ENCODE data around the gene ALX3. TPM values are rescaled to one million over a fixed set of nuclear protein-coding genes. Genes with fewer than 3 reads are reported as not detected.

ALX3 gene
- total and polyA plus RNA-seq, 2 of the 8 experiments (the other 6 are each of a cell fraction or from before 2014, with no cell fraction given), result 0.20 TPM; not detected in 1

DNA sequence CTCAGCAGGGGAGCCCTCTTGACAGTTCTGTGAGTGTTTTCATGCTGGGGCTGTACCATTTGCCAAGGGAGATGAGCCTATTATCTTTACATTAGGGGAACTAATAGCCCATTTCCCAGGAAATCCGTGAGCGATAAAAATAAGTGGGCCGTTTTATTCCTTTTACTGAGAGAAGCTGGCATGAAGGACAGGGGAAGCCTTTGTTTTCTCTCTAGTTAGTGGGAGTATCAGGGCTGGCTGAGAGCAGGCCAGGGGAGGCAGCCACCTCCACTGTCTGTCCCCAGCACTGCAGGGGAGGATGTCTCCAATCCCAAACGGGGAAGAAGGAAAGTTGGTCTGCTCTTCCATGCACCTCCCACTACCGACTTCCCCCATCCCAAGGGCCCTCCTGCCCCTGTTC, 44.3 kb upstream of the ALX3 start:
- H3K4me2 ChIP-seq (ENCODE audit: insufficient read depth in 1 of 2, low read depth in 2 of 2, low read length in 2 of 2), result no peak overlapping the region
- H2BK20ac ChIP-seq (ENCODE audit: low read length), result no peak overlapping the region
- TF ChIP-seq GABPA (IDR thresholded peaks at IDR 0.05; ENCODE audit: borderline replicate concordance, insufficient read depth, low read length), result no peak
- TF ChIP-seq EP300 (IDR thresholded peaks at IDR 0.05; ENCODE audit: borderline replicate concordance in 1 of 2, low read depth in 2 of 2, low read length in 2 of 2), result peak in 1 of 2 experiments; percentile 28; a peak in 1 of 3 replicates
- no peak for TF ChIP-seq JUN (IDR thresholded peaks at IDR 0.05; ENCODE audit: low read depth, low read length)
- no peak for TF ChIP-seq ZNF274 (IDR thresholded peaks at IDR 0.05; ENCODE audit: borderline replicate concordance, extremely low read depth, low read length)
- no peaks in the 10 kb centered on the region for H3K79me1 ChIP-seq (ENCODE audit: low read depth, low read length)
- H4K20me1 ChIP-seq (replicated peaks in 1 of 2; ENCODE audit: control insufficient read depth in 1 of 2, insufficient read depth in 2 of 2, low read length in 2 of 2), result no peaks in the 10 kb centered on the region
- H3K9ac ChIP-seq (replicated peaks in 1 of 4; ENCODE audit: extremely low read depth in 1 of 4, low read depth in 3 of 4, low read length in 3 of 4), result no peak overlapping the region
- H3K4ac ChIP-seq (replicated peaks; ENCODE audit: insufficient read length, low read depth, low read length), result no peak overlapping the region
- H3K23me2 ChIP-seq (ENCODE audit: low read depth, low read length), result no peaks in the 10 kb centered on the region
- no peaks in the 10 kb centered on the region for H3K36me3 ChIP-seq (ENCODE audit: control insufficient read depth in 2 of 4, insufficient read depth in 4 of 4, low read length in 3 of 4)
- no peak for FAIRE-seq
- H2BK120ac ChIP-seq (replicated peaks; ENCODE audit: low read depth, low read length), result no peak overlapping the region
- H3K9me3 ChIP-seq (ENCODE audit: insufficient read depth in 2 of 2, low read depth in 1 of 2, low read length in 1 of 2), result no peaks in the 10 kb centered on the region
- H3K27me3 ChIP-seq (replicated peaks in 1 of 4; ENCODE audit: control insufficient read depth in 3 of 4, extremely low read depth in 1 of 4, insufficient read depth in 3 of 4, low read length in 3 of 4), result no peaks in the 10 kb centered on the region
- 88% methylated on average over 5 of the region's 5 CpGs; no CpG with 5 or more reads in 1 of the 2 experiments for WGBS, 2 experiments (ENCODE audit: extremely low coverage in 1 of 2, insufficient coverage in 1 of 2, insufficient read length in 1 of 2, insufficient replicate concordance in 2 of 2, low coverage in 1 of 2, low lambda C conversion rate in 2 of 2, missing lambda C conversion rate in 1 of 2)
- H4K8ac ChIP-seq (ENCODE audit: extremely low read depth, insufficient read depth, low read length), result no peak overlapping the region
- no peak overlapping the region for H2BK12ac ChIP-seq (ENCODE audit: low read depth, low read length)
- no peak overlapping the region for H4K91ac ChIP-seq (replicated peaks; ENCODE audit: insufficient read length, low read length)
- H4K5ac ChIP-seq (ENCODE audit: insufficient read length, low read depth, low read length), result no peak overlapping the region
- H3K4me1 ChIP-seq (replicated peaks in 1 of 4; ENCODE audit: control insufficient read depth in 3 of 4, insufficient read depth in 4 of 4, low read length in 3 of 4), result no peaks in the 10 kb centered on the region; a peak in 1 of 7 replicates
- H3K56ac ChIP-seq (replicated peaks; ENCODE audit: insufficient read length, low read depth, low read length), result no peak overlapping the region
- H3K4me3 ChIP-seq (ENCODE audit: extremely low read depth in 1 of 4, insufficient read depth in 2 of 4, low read depth in 3 of 4, low read length in 4 of 4), result no peak overlapping the region
- H3K14ac ChIP-seq (ENCODE audit: insufficient read length), result no peak overlapping the region
- CTCF ChIA-PET (ENCODE audit: partially characterized antibody), result interaction anchor here (1.1 to 27.0 kb wide), 9 partner anchors 10 to 85 kb away, joined by 3 to 845 read pairs (median 17); no protein-coding TSS in a partner anchor
- H2AFZ ChIP-seq (ENCODE audit: low read length), result no peak overlapping the region
- POLR2A ChIA-PET (ENCODE audit: partially characterized antibody), result no interaction called here
- no peak overlapping the region for H2BK5ac ChIP-seq (ENCODE audit: low read depth, low read length)
- H3K23ac ChIP-seq (ENCODE audit: insufficient read length), result no peak overlapping the region
- H2BK15ac ChIP-seq (ENCODE audit: low read length), result no peak overlapping the region
- DNase-seq (ENCODE audit: low read depth in 1 of 2, low spot score in 2 of 2), result no peak
- no peak overlapping the region for H2AK5ac ChIP-seq (ENCODE audit: low read depth, low read length)
- no peak overlapping the region for H3K27ac ChIP-seq (ENCODE audit: low read depth, low read length)
- H3K18ac ChIP-seq (ENCODE audit: extremely low read depth, low read length), result no peak overlapping the region
- H3K79me2 ChIP-seq (ENCODE audit: control insufficient read depth in 1 of 2, insufficient read depth in 2 of 2, low read length in 2 of 2), result no peaks in the 10 kb centered on the region

Measured in H1 (cell line).